Stimulated activated CD4-positive, alpha-beta T cell treated with anti-CD3 and anti-CD28 coated beads, Interleukin-12 subunit alpha, Interleukin-12 subunit beta, amount 100 ng/mL, for 48 hours (primary cell): ENCODE data around the gene ZSCAN1.

Experiments
- DNase-seq, 3 donors: peaks; one replicate each; pipeline ENCODE4 v3.0.0-alpha.2; 2020; ENCODE audit warnings: low read depth in 2 of 3, low spot score in 1 of 3

Gene ZSCAN1

DNA sequence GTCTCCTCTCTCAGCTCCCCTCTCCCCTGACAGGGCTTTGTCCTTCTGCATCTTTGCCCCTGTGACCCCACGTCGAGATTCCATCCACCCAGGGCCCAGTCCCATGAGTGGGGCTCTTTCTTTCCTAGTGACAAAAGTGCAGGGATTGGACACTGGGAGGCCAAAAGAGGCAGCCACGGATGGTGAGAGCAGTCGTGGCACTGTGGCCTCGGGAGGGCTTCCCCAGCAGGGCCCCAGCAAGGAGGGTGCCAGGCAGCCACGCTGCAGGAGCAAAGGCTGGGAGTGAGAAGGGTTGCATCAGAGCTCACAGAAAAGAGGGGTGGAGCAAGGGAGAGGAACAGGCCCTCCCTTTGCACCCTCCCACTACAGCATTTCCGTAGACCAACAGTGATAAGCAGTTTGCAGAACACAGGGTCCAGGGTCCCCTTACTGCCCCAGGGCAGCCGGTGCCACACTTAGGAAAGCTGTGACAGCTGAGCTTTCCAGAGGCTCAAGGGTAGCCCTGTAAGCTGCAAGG is 4.9 kb downstream of the ZSCAN1 start:
- DNase-seq, result no peak

DNA sequence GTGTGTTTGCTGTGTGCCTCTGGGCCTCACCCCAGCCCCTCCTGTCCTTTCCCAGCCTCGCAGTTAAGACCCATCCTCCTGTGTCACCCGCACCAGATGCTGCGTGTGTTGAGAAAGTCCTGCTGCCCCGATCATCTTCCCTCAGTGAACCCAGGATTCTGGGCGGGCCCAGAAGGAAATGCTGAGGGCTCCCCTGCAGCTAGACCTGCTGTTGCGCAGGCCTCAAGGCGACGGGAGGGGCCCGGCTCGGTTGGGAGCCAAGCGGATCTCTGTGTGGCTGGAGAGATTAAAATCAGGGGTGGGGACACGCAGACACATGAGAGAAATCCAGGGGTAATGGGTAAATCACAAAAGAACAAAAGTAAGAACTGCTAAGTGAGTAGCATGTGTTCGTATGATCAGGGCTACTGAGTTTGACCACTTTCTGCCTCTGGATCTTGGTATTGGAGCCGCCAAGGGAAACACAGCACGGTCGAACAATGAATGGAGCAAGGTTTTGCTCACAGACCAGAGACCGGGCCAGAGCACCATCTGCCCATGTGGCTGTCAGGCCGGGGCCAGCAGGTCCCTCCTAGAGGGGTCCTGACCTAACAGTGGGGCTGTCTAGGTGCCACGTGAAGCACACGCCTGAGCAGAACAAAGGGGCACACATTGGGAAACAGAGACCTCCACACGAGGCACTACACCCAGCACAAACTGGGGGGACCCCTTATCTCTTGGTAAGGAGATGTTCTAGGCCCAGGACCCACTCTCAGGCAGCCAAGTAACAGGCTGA is 7.1 kb downstream of the ZSCAN1 start:
- DNase-seq, result no peak

DNA sequence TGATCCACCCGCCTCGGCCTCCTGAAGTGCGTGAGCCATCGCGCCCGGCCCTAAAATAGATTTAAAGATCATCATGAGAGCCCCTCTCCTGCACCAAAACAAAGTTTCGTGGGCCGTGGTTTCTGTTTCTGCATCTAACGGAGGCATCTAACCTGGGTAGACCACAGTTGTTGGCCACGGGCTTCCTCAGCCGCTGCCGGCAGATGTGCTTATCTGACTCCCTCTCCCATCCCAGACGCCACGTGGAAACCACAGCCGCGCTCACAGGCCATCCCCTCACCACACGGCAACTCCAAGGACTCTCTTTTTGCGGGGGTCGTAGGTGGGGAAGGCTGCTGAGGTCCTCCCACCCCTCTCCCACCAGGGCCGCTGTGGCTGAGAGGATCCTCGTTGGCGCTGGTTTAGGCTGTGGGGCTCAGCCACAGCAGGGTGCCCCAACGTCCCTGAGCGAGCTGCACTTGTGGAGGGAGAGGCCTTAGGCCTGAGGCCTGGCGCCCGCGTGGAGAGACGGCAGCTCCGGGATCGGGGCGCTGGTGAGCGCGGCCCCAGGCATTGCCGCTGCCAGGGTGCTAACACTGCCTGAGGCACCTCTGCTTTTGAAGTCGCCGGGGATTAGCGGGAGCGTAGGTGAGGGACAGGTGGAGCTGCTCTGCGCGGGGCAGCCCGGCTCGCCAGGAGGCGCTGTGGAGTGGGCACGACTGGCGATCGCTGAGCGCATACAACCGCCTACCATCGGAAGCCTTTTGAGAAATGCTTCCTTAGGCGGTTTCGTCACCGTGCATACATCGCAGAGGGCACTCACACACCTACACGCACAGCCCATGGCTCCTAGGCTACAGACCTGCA is 8.9 kb downstream of the ZSCAN1 start:
- no peak for DNase-seq

DNA sequence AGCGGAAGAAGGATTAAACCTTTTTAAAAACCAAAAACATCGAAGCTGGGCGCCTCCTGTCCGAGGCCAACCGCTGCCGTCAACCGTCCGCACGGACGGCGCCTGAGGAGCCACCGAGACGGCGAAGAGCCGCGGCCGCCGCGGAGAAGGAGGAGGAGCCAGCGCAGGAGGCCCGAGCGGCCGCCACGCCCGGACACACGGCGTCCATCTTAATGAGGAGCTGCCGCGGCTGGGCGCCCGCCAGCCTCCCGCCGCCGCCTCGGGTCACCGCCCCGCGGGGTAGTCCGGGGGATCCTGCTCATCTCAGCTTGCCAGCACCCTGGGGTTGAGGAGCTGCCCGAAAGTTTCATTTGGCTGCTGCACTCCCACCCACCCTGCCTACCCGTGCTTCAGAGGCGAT is 10.6 kb downstream of the ZSCAN1 start:
- no peak for DNase-seq

DNA sequence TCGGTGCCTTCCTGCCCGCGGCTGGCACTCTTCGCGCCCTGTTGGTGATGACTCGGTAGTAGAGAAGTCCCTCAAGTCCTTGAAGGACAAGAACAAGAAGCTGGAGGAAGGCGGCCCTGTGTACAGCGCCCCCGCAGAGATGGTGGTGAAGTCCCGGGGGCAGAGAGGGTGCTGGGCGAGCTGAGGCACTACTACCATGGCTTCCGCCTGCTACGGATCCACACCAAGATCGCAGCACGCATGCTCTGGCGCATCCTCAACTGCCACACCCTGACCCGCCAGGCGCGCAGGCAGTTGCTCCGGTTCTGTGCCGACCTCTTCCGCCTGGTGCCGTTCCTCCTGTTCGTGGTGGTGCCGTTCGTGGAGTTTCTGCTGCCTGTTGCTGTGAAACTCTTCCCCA is 11.1 kb downstream of the ZSCAN1 start:
- DNase-seq, result no peak

DNA sequence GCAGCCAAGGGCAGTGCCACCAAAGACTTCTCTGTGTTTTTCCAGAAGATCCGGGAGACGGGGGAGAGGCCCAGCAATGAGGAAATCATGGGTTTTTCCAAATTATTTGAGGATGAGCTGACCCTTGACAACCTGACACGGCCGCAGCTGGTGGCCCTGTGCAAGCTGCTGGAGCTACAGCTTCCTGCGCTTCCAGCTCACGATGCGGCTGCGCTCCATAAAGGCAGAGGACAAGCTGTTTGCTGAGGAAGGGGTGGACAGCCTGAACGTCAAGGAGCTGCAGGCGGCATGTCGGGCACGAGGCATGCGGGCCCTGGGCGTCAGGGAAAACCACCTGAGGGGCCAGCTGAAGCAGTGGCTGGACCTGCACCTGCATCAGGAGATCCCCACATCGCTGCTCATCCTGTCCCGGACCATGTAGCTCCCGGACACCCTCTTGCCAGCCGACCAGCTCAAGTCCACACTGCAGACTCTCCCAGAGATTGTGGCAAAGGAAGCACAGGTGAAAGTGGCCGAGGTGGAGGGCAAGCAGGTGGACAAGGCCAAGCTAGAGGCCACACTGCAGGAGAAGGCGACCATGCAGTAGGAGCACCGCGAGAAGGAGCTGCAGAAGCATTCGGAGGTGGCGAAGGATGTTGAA is 11.7 kb downstream of the ZSCAN1 start:
- no peak for DNase-seq

DNA sequence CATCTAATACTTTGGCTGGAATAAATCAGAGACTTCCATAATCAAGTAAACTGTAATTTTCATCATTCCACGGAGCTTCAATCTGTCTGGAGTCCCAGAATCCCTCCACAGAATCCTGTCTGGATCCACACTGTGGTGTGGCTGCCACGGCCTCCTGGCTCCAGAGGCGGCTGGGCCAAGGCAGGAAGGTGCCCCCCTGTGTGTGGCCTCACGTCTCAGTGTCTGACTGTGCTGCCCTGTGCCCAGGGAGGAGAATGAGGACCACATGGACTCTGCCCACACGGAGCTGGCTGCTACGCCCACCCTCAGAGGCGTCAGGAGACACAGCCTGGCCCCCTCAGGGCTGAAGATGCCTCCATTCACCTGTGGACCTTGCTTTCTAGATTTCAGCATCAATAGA is 13.0 kb downstream of the ZSCAN1 start:
- DNase-seq, result no peak

DNA sequence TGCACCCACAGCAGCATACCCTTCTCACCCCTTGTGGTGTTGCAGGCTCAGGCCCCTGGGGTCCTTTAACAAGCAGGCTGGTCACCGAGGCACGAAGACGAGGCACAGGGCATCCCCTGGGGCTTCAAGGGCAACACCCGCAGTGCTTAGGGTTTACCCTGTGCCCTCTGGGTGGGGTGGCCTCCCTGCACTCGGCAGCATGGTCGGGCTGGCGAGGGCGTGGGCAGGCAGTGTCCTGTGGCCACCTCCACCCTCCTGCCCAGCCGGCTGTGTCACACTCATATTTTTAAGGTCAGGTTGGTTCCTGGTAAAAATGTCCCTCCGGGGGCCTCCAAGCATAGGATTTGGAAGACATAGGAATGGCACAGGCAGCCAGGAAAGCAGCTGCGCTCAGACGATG is 13.8 kb downstream of the ZSCAN1 start:
- DNase-seq, result no peak

DNA sequence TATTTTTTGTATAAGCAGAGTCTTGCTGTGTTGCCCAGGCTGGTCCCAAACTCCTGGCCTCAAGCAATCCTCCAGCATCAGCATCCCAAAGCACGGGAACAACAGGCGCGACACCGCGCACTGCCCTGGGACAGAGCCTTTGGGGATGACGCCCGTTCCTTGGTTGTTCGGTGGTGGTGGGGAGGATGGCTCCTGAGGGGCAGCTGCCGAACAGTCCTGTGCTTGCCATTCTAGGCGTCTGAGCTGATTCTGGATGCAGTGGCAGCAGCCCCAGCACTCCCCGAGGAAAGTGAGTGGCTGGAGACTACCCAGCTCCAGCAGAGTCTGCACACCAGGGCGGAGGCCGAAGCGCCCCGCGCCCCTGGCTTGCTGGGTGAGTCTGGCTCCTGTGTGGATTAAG is 18.4 kb downstream of the ZSCAN1 start:
- no peak for DNase-seq

DNA sequence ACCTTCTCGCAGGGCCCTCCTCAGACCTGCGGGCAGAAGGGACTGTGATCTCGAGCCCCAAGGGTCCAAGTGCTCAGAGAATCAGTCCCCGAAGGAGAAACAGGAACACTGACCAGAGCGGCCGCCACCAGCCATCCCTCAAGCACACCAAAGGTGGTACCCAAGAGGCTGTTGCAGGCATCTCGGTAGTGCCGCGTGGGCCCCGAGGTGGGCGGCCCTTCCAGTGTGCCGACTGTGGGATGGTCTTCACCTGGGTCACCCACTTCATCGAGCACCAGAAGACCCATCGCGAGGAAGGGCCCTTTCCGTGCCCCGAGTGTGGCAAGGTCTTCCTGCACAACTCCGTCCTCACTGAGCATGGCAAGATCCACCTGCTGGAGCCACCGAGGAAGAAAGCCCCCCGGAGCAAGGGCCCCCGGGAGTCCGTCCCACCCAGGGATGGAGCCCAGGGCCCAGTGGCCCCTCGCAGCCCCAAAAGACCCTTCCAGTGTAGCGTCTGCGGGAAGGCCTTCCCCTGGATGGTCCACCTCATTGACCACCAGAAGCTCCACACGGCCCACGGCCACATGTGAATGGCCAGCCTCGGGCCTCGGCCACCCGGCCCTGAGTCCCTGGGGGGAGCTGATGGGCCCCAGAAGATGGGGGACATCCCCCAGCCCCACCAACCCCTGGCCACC is 19.8 kb downstream of the ZSCAN1 start:
- no peak for DNase-seq

DNA sequence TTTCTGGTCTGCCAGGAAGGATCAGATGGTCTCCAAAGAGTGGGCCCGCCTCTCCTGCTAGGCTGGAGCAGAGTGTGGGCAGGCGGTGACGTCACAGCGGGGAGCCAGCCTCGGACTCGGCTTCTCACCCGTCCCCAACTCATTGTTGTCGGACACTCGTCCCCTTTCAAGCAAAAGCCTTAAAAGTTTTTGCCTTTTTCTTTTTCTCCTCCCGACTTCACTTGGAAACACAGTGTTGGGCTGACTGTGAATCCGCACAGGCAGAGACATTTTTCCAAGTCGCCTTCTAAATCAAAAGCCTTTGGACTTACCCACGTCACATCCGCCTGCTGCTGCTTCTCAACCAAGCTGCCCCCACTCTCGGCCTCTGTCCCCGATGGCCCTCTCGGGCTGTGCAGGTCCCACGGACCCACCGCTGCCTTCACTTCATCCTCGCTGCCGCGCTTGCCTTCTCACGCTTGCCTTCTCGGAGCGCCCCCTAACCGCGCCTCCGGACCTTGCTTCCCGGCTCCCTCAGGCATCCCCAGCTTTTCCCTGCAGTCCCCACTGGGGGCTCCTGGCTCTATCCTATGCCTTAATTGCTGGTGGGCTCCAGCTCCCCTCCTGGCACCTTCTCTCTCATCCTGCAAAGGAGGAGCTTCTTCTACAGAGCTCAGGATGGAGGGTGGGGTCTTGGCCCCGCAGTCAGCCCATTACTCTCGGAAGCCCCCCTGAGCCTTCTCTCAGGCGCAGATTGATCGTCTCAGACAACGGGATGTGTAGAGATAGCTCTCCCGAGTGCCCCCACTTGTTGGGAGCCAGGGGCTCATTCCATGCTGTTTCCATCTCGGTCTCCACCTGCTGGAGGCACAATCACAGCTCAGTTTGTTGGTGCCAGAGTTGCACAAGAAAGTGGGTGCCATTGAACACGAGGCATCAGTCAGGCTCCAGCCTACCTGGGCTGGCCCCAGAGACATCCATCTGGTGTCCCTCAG is 21.4 kb downstream of the ZSCAN1 start:
- DNase-seq, result no peak

DNA sequence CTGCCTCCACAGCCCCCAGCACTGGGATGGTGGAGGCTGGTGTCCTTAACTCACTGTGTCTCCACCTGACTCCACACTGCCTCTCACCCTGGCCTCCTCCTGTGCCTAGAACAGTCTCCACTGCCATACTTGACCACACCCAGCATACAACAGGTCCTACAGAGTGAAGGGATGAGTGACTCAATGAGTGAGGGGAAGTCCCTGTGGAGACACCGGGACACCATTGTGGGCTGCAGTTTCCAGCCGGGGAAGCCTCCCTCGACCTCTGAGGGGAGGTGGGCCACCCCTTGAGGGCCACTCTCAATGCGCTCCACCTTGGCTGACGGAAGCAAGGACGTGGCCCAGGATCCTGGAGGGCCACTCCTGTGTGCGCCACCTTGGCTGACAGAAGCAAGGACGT is 22.4 kb downstream of the ZSCAN1 start:
- no peak for DNase-seq

DNA sequence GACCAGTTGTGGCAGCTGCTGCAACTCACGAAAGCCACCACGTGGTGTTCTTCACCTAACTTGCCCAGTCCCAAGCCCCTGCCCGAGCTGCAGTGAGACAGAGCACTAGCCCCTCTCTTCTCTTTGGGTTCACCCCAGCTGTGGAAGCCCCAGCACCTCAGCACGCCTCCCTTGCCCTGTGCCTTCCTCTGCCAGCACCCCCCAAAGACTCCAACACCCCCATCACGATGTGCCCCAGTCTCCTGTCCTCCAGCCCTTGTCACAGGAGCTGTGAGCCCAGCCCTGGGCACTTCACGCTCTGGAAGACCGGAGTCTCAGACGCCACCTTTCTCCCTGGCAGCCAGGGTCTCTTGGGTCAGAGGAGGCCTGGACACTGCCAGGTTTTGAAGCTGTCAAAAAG is 23.0 kb downstream of the ZSCAN1 start:
- no peak for DNase-seq

DNA sequence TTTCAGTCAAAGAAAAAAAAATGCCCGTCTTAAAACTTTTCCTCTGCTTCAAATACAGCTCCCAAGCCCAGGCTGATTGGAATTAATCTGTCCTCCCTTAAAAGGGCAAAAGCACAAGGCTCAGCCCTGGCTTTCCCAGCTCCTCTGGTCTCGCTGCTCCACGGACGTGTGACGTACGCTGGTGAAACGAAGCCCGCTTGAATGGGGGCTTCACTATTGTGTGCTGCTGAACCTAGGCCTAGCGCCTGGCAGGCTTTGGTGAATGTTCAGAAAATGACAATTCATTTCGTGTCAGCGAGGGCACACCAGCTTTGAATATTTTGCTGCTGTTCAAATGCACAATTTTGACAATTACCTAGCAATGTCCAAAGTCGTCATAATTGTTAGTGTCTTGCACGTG is 24.6 kb downstream of the ZSCAN1 start:
- DNase-seq, result no peak

DNA sequence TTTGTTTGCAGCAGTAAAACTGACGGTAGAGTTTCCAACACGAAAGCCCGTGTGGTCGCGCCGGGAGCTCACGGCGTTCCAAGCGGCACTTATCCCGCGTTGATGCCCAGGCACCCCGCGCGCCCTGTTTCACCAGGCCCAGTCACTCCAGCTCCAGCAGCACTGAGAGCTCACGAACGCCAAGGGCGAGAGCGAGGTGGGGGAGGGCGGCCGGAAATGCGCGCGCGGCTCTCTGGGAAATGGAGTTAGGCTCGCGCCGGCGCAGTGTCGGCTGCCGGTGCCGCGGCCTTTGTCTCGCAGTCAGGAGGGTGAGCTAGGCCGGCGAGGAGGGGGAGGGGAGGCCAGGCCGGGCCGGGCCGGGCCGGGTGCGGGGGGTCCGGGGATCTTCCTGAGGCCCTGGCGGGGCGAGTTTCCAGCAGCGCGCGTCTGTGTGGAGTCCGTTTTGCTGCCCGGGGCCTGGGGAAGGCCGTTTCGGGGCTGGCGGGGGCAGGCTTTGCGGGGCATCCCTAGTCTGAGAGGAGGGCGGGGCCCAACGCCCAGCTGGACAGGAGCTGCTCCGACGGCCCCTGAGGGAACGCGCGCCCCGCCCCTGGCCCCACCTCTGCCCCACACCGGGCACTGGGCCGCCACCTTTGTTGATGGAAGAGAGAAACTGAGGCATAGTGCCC is 25.3 kb downstream of the ZSCAN1 start, which contains the start of gene ZNF135:
ZNF135 (plus strand) TSS at position 280 of the 668 bp plus-strand sequence. CDS start 721 bp downstream, outside the sequence.
- peak; percentile 13 to 37 (median 30) for DNase-seq

DNA sequence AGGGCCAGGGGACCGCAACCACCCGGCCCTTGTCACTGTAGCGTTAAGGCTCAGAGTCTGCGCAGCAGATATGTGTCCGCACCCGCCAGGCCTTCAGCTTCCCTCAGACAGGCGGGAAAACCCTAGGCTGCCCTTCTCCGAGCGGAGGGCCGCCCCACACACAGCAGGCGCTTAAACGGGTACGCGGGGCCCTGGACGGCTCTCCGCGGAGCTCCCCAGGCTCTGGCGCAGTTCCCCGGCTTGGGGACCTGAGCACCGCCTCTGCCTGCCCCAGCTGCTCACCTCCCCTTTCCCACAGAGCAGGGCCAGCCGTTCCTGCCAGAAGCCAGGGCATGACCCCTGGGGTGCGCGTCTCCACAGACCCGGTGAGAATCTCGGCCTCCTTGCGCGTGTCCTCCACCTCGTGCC is 25.9 kb downstream of the ZSCAN1 start:
- DNase-seq, result no peak

DNA sequence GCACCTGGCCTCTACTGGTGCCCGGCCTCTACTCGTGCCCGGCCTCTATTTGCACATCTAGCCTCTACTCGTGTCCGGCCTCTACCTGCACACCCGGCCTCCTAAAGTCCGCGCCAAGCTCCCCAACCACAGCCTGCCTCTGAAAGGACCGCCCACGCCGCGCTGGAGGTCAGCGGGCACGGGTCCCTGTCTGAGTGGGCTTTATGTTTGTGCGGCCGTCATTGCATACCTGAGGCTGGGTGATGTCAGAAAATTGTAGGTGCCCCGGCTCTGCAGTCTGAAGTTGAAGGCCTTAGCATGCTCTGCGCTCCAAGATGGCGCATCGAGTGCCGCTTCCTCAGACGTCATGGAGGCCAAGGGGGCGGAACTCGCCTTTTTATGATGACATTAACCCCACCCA is 26.4 kb downstream of the ZSCAN1 start:
- DNase-seq, result no peak

DNA sequence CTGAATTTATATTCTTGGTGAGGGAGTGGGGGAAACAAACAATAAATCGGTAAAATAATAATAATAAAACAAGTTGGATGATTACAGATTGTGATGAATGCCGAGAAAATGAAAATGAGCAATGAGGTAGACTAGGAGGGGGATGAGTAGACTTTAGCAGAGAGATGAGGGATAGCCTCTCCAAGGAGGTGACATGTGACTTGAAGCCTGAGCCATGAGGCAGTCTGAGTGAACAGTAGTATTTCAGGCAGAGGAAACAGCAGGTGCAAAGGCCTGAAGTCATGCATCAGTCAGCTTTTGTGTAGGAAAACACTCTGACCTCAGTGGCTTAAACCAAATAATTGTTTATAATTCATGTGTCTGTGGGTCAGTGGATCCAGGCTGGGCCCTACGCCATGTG is 29.9 kb downstream of the ZSCAN1 start:
- DNase-seq, result no peak

DNA sequence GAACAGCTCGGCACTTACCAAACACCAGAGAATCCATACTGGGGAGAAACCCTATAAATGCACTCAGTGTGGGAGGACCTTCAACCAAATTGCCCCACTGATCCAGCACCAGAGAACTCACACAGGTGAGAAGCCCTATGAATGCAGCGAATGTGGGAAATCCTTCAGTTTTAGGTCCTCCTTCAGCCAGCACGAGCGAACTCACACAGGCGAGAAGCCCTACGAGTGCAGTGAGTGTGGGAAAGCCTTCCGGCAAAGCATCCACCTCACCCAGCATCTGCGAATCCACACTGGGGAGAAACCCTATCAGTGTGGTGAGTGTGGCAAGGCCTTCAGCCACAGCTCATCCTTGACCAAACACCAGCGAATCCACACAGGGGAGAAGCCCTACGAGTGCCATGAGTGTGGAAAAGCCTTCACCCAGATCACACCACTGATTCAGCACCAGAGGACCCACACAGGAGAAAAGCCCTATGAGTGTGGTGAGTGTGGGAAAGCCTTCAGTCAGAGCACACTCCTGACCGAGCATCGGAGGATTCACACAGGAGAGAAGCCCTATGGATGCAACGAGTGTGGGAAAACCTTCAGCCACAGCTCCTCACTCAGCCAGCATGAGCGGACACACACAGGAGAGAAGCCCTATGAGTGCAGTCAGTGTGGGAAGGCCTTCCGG is 33.6 kb downstream of the ZSCAN1 start:
- DNase-seq, result no peak
